GM13976 (cell line): Measurements from ENCODE around the gene MYO1D.

ENCODE experiments used
- DNase-seq: peaks from one replicate; pipeline ENCODE4 v3.0.0; 2012; ENCODE audit warnings: low spot score
- CTCF ChIP-seq: IDR thresholded peaks from 2 replicates; pipeline ENCODE4 v1.5.1; 2012; ENCODE audit warnings: borderline replicate concordance, mild to moderate bottlenecking; ENCODE audit not compliant: insufficient read depth; ENCODE audit errors: extremely low read depth, missing control alignments, control extremely low read depth
- in situ Hi-C: fragments of 300-500 bp; cut with MboI; formaldehyde crosslinking; loops from one replicate; pipeline ENCODE4 v1.12.0; 2022; ENCODE audit warnings: low sequenced_read_pairs, mixed read lengths, inconsistent platforms; ENCODE audit not compliant: unreplicated experiment

MYO1D gene

GRCh38 chr17:32852811-32853210 is 24.1 kb downstream of the MYO1D start:
- in situ Hi-C loops = no loop called here
- DNase-seq = no peak
- TF ChIP-seq CTCF = no peak

- no peak for DNase-seq
- in situ Hi-C loops = no loop called here
- TF ChIP-seq CTCF = no peak
These were observed 27.0 kb downstream of the MYO1D start for GRCh38 chr17:32849879-32850278.

- in situ Hi-C loops = no loop called here
- TF ChIP-seq CTCF = no peak
- DNase-seq = no peak
These were observed 28.9 kb downstream of the MYO1D start for GRCh38 chr17:32847977-32848376.

GRCh38 chr17:32846143-32846542 is 30.8 kb downstream of the MYO1D start:
- TF ChIP-seq CTCF = no peak
- in situ Hi-C loops = no loop called here

GRCh38 chr17:32840241-32840640 is 36.7 kb downstream of the MYO1D start:
- no peak for DNase-seq
- in situ Hi-C loops = loop anchor here (5.0 kb wide), 1 partner anchor 37 kb away; the partner anchor contains the start of gene MYO1D
- TF ChIP-seq CTCF = no peak

More at GRCh38 chr17:32846143-32846542, 30.8 kb downstream of the MYO1D start:
- DNase-seq = no peak

- TF ChIP-seq CTCF = no peak
- DNase-seq = no peak
- in situ Hi-C loops = no loop called here
These were observed 40.4 kb downstream of the MYO1D start for GRCh38 chr17:32836527-32836926.

- peak; percentile 37 for DNase-seq
- in situ Hi-C loops = no loop called here
- TF ChIP-seq CTCF = no peak
These were observed 41.6 kb downstream of the MYO1D start for GRCh38 chr17:32835291-32835761.
